HEK293 (cell line): Measurements from ENCODE around the gene CCDC183.

Experiments
- CTCF ChIP-seq: fragments of 450-650 bp; formaldehyde crosslinking; IDR thresholded peaks from 2 replicates; pipeline ENCODE4 v1.5.1; 2016; ENCODE audit warnings: missing biosample characterization, missing genetic modification characterization
- ZNF24 ChIP-seq: fragments of 450-650 bp; formaldehyde crosslinking; IDR thresholded peaks from 2 replicates; pipeline ENCODE4 v1.5.1; 2016; ENCODE audit warnings: missing biosample characterization, missing genetic modification characterization
- ZNF274 ChIP-seq, 2 experiments: fragments of 200-500 bp in 1 of 2; fragments of 450-650 bp in 1 of 2; sonication (Bioruptor generic) in 1 of 2; formaldehyde crosslinking in 1 of 2; IDR thresholded peaks; 2 replicates each; pipeline versions ENCODE4 v1.5.1 to v1.6.1; 2014 to 2016; ENCODE audit warnings: borderline replicate concordance in 1 of 2, inconsistent platforms in 1 of 2, low read length in 1 of 2, missing biosample characterization in 1 of 2, missing genetic modification characterization in 1 of 2
- ZNF664 ChIP-seq: fragments of 450-650 bp; formaldehyde crosslinking; IDR thresholded peaks from 2 replicates; pipeline ENCODE4 v1.5.1; 2016; ENCODE audit warnings: missing biosample characterization, missing genetic modification characterization

GRCh38 chr9:136846376-136847087, 50.4 kb downstream of the CCDC183 start:
- TF ChIP-seq CTCF (no peak), ZNF274 (IDR thresholded peaks at IDR 0.05; ENCODE audit: low read length) (no peak), ZNF274 (tag by site-specific recombination; IDR thresholded peaks at IDR 0.05; ENCODE audit: borderline replicate concordance) (no peak), ZNF24 (no peak), ZNF664 (no peak)
